ENCODE results near the gene HBG1. TPM values are rescaled to one million over a fixed set of nuclear protein-coding genes. Genes with fewer than 3 reads are reported as not detected.

HBG1 gene
- total RNA-seq, 1 donor from 2014 or later, result not detected

GRCh38 chr11:5285703-5286340, 36.2 kb upstream of the HBG1 start:
- no peak overlapping the region for H3K9ac ChIP-seq (ENCODE audit: low read length)
- H3K36me3 ChIP-seq (ENCODE audit: insufficient read depth, low read length), result no peaks in the 10 kb centered on the region
- H3K36me3 Mint-ChIP-seq (ENCODE audit: low read depth, unreplicated experiment), result no peaks in the 10 kb centered on the region
- peaks cover 15% of the 10 kb centered on the region for H3K4me1 ChIP-seq (ENCODE audit: insufficient read depth, low read length)
- H3K79me2 ChIP-seq (ENCODE audit: insufficient read depth, low read length), result no peaks in the 10 kb centered on the region
- H3K9me3 ChIP-seq (ENCODE audit: insufficient read depth, low read depth, low read length), result no peaks in the 10 kb centered on the region
- no peak for FAIRE-seq
- no peak overlapping the region for H3K4me3 ChIP-seq (ENCODE audit: insufficient read depth, low read depth, low read length)
- no peak overlapping the region for H3K4me3 Mint-ChIP-seq (ENCODE audit: unreplicated experiment)
- TF ChIP-seq EZH2 (IDR thresholded peaks at IDR 0.05; ENCODE audit: insufficient read depth, low read length), result no peak
- TF ChIP-seq CTCF (IDR thresholded peaks at IDR 0.05; ENCODE audit: insufficient read depth, low read depth, low read length), result no peak
- no peaks in the 10 kb centered on the region for H3K9me3 Mint-ChIP-seq (ENCODE audit: unreplicated experiment)
- no peaks in the 10 kb centered on the region for H3K27me3 Mint-ChIP-seq (ENCODE audit: low read depth, unreplicated experiment)
- H3K4me1 Mint-ChIP-seq (ENCODE audit: low read depth, unreplicated experiment), result peaks cover 12% of the 10 kb centered on the region
- no peak for DNase-seq (ENCODE audit: low read depth)
- no peak overlapping the region for H3K4me2 ChIP-seq (ENCODE audit: low read length)
- no peak overlapping the region for H3K27ac ChIP-seq (ENCODE audit: low read depth, low read length)
- no peaks in the 10 kb centered on the region for H3K27me3 ChIP-seq (ENCODE audit: insufficient read depth, low read length)
- H2AFZ ChIP-seq (ENCODE audit: low read depth, low read length), result no peak overlapping the region
- no peaks in the 10 kb centered on the region for H4K20me1 ChIP-seq (ENCODE audit: insufficient read depth, low read length)
- no peak overlapping the region for H3K27ac Mint-ChIP-seq (ENCODE audit: unreplicated experiment)

- H3K79me2 ChIP-seq (ENCODE audit: insufficient read depth, low read length), result no peaks in the 10 kb centered on the region
- H3K4me3 ChIP-seq (ENCODE audit: insufficient read depth, low read depth, low read length), result no peak overlapping the region
- no peaks in the 10 kb centered on the region for H3K27me3 ChIP-seq (ENCODE audit: insufficient read depth, low read length)
- no peaks in the 10 kb centered on the region for H4K20me1 ChIP-seq (ENCODE audit: insufficient read depth, low read length)
- no peak overlapping the region for H3K9ac ChIP-seq (ENCODE audit: low read length)
- TF ChIP-seq CTCF (IDR thresholded peaks at IDR 0.05; ENCODE audit: insufficient read depth, low read depth, low read length) (no peak), EZH2 (IDR thresholded peaks at IDR 0.05; ENCODE audit: insufficient read depth, low read length) (no peak)
- no peak overlapping the region for H3K27ac ChIP-seq (ENCODE audit: low read depth, low read length)
- H3K4me2 ChIP-seq (ENCODE audit: low read length), result no peak overlapping the region
- FAIRE-seq (no peak), DNase-seq (ENCODE audit: low read depth) (no peak)
- H3K36me3 ChIP-seq (ENCODE audit: insufficient read depth, low read length), result no peaks in the 10 kb centered on the region
- peaks cover 16% of the 10 kb centered on the region for H3K4me1 ChIP-seq (ENCODE audit: insufficient read depth, low read length)
- H3K4me3 Mint-ChIP-seq (ENCODE audit: unreplicated experiment), result no peak overlapping the region
- H2AFZ ChIP-seq (ENCODE audit: low read depth, low read length), result no peak overlapping the region
- H3K9me3 Mint-ChIP-seq (ENCODE audit: unreplicated experiment), result no peaks in the 10 kb centered on the region
- peaks cover 15% of the 10 kb centered on the region for H3K4me1 Mint-ChIP-seq (ENCODE audit: low read depth, unreplicated experiment)
- no peak overlapping the region for H3K27ac Mint-ChIP-seq (ENCODE audit: unreplicated experiment)
- H3K36me3 Mint-ChIP-seq (ENCODE audit: low read depth, unreplicated experiment), result no peaks in the 10 kb centered on the region
- no peaks in the 10 kb centered on the region for H3K27me3 Mint-ChIP-seq (ENCODE audit: low read depth, unreplicated experiment)
- no peaks in the 10 kb centered on the region for H3K9me3 ChIP-seq (ENCODE audit: insufficient read depth, low read depth, low read length)
Measured at GRCh38 chr11:5284637-5285036, 35.0 kb upstream of the HBG1 start.

GRCh38 chr11:5283882-5284281, 34.2 kb upstream of the HBG1 start:
- Mint-ChIP-seq H3K4me1 (ENCODE audit: low read depth, unreplicated experiment) (peaks cover 17% of the 10 kb centered on the region), H3K36me3 (ENCODE audit: low read depth, unreplicated experiment) (no peaks in the 10 kb centered on the region), H3K27ac (ENCODE audit: unreplicated experiment) (no peak overlapping the region), H3K9me3 (ENCODE audit: unreplicated experiment) (no peaks in the 10 kb centered on the region), H3K4me3 (ENCODE audit: unreplicated experiment) (no peak overlapping the region), H3K27me3 (ENCODE audit: low read depth, unreplicated experiment) (no peaks in the 10 kb centered on the region)
- Histone ChIP-seq H4K20me1 (ENCODE audit: insufficient read depth, low read length) (no peaks in the 10 kb centered on the region), H3K9me3 (ENCODE audit: insufficient read depth, low read depth, low read length) (no peaks in the 10 kb centered on the region), H3K79me2 (ENCODE audit: insufficient read depth, low read length) (no peaks in the 10 kb centered on the region), H3K4me1 (ENCODE audit: insufficient read depth, low read length) (peaks cover 9% of the 10 kb centered on the region), H3K27ac (ENCODE audit: low read depth, low read length) (no peak overlapping the region), H2AFZ (ENCODE audit: low read depth, low read length) (no peak overlapping the region), H3K9ac (ENCODE audit: low read length) (no peak overlapping the region), H3K36me3 (ENCODE audit: insufficient read depth, low read length) (no peaks in the 10 kb centered on the region), H3K27me3 (ENCODE audit: insufficient read depth, low read length) (no peaks in the 10 kb centered on the region), H3K4me2 (ENCODE audit: low read length) (no peak overlapping the region), H3K4me3 (ENCODE audit: insufficient read depth, low read depth, low read length) (no peak overlapping the region)
- FAIRE-seq, result no peak
- DNase-seq (ENCODE audit: low read depth), result no peak
- TF ChIP-seq EZH2 (IDR thresholded peaks at IDR 0.05; ENCODE audit: insufficient read depth, low read length), result no peak
- TF ChIP-seq CTCF (IDR thresholded peaks at IDR 0.05; ENCODE audit: insufficient read depth, low read depth, low read length), result no peak

Measured in astrocyte (in vitro differentiated cells and primary cell).